BJ (cell line): ENCODE results near the gene DHRSX. TPM values are rescaled to one million over a fixed set of nuclear protein-coding genes. Genes with fewer than 3 reads are reported as not detected.
"Not testable (repeated sequence)": the region's sequence is repeated elsewhere in the genome, so short reads cannot be mapped to it uniquely, and the experiment has no call there.

ENCODE experiments used
- CTCF ChIA-PET: fragments of 350-600 bp; formaldehyde crosslinking; extraction: SDS; loops from one replicate; lab custom pipeline; 2021; ENCODE audit warnings: antibody characterized with exemption, inconsistent platforms; lab: Yijun Ruan, JAX
- POLR2A ChIA-PET: fragments of 300-600 bp; sonication (Branson Sonifier 250); formaldehyde crosslinking; extraction: SDS; loops from one replicate; lab custom pipeline; 2021; ENCODE audit warnings: antibody characterized with exemption; lab: Charles Lee
- DNase-seq: peaks from one replicate; pipeline ENCODE4 v3.0.0-alpha.2; 2011; ENCODE audit warnings: low read depth
- H3K27me3 ChIP-seq: 2 replicates; pipeline ENCODE4 v1.6.0; 2011; ENCODE audit warnings: low read length; ENCODE audit not compliant: control insufficient read depth, insufficient read depth
- H3K36me3 ChIP-seq: 2 replicates; pipeline ENCODE4 v1.5.1; 2011; ENCODE audit warnings: low read length; ENCODE audit not compliant: control insufficient read depth, insufficient read depth
- H3K4me3 ChIP-seq: 2 replicates; pipeline ENCODE4 v1.5.1; 2011; ENCODE audit warnings: low read depth, mild to moderate bottlenecking, control low read depth, low read length
- polyA plus RNA-seq: library from polyadenylated mRNA; depleted of rRNA; stranded (reverse); fragments of >200 nt; gene quantifications from 2 replicates; pipeline ENCODE4 v1.2.3, GENCODE V29; 2011
- TF ChIP-seq, protein P1 (sequence below): IDR thresholded peaks from 2 replicates; pipeline ENCODE4 v1.5.1; 2011; ENCODE audit warnings: low read depth, mild to moderate bottlenecking, control low read depth, inconsistent platforms, low read length, moderate library complexity; ENCODE audit not compliant: insufficient read depth

The DHRSX gene
- polyA plus RNA-seq, 1 experiment = 66.2 TPM

DNA sequence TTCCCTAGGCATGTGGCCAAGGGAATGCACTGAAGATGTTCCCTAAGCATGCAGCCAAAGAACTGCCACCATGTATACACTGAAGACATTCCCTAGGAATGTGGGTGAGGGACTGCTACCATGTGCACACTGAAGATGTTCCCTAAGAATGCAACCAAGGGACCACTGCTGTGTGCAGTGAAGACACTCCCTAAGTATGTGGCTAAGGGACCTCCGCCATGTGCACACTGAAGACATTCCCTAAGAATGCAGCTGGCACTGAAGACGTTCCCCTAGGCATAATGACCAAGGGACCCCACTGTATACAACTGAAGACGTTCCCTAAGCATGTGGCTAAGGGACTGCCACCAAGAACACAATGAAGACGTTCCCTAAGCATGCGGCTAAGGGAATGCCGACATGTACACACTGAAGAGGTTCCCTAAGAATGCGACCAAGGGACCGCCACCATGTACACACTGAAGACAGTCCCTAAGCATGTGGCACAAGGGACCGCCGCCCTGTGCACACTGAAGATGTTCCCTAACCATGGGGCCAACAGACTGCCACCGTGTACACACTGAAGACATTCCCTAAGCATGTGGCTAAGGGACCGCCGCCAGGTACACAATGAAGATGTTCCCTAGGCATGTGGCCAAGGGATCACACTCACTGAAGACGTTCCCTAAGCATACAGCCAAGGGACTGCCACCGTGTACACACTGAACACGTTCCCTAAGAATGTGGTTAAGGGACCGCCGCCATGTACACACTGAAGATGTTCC, 25.6 kb downstream of the DHRSX start:
- Histone ChIP-seq H3K27me3 (no peaks in the 10 kb centered on the region), H3K36me3 (no peaks in the 10 kb centered on the region; the same call in 1 of the 2 replicates), H3K4me3 (no peak overlapping the region)
- TF ChIP-seq, protein P1, sequence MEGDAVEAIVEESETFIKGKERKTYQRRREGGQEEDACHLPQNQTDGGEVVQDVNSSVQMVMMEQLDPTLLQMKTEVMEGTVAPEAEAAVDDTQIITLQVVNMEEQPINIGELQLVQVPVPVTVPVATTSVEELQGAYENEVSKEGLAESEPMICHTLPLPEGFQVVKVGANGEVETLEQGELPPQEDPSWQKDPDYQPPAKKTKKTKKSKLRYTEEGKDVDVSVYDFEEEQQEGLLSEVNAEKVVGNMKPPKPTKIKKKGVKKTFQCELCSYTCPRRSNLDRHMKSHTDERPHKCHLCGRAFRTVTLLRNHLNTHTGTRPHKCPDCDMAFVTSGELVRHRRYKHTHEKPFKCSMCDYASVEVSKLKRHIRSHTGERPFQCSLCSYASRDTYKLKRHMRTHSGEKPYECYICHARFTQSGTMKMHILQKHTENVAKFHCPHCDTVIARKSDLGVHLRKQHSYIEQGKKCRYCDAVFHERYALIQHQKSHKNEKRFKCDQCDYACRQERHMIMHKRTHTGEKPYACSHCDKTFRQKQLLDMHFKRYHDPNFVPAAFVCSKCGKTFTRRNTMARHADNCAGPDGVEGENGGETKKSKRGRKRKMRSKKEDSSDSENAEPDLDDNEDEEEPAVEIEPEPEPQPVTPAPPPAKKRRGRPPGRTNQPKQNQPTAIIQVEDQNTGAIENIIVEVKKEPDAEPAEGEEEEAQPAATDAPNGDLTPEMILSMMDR = no peak
- ChIA-PET POLR2A (no interaction called here), CTCF (no interaction called here)
- DNase-seq = no peak

DNA sequence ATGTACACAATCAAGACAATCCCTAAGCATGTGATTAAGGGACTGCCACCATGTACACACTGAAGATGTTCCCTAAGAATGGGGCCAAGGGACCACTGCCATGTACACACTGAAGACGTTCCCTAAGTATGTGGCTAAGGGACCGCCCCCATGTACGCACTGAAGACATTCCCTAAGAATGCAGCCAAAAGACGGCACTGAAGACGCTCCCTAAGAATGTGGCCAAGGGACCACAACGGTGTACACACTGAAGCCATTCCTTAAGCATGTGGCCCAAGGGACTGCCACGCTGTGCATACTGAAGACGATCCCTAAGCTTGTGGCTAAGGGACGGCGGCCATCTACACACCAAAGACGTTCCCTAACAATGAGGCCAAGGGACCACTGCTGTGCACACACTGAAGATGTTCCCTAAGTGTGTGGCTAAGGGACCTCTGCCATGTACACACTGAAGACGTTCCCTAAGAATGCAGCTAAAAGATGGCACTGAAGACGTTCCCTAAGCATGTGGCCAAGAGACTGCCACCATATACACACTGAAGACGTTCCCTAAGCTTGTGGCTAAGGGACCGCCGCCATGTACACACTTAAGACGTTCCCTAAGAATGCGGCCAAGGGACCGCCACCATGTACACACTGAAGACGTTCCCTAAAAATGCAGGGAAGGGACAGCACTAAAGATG, 26.4 kb downstream of the DHRSX start:
- no peaks in the 10 kb centered on the region for H3K27me3 ChIP-seq
- no peaks in the 10 kb centered on the region for H3K36me3 ChIP-seq
- no peak overlapping the region for H3K4me3 ChIP-seq
- DNase-seq = no peak
- ChIA-PET CTCF (no interaction called here), POLR2A (no interaction called here)
- TF ChIP-seq, protein P1 = no peak

DNA sequence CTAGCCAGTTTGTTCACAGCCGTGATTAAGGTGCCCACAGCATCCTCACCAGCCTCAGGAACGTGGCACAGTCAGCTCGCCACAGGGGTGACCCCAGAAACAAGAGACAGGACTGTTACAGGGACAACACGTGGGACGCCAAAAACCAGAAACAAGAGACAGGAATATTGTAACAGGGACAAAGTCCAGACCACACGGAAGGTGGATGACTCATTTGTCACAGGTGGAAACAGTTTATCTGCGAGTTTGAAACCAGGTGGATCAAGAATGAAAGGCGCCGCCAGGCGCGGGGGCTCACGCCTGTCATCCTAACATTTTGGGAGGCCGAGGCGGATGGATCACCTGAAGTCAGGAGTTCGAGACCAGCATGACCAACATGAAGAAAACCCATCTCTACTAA, 27.7 kb downstream of the DHRSX start:
- POLR2A ChIA-PET, DNase-seq, CTCF ChIA-PET: not testable (repeated sequence)

DNA sequence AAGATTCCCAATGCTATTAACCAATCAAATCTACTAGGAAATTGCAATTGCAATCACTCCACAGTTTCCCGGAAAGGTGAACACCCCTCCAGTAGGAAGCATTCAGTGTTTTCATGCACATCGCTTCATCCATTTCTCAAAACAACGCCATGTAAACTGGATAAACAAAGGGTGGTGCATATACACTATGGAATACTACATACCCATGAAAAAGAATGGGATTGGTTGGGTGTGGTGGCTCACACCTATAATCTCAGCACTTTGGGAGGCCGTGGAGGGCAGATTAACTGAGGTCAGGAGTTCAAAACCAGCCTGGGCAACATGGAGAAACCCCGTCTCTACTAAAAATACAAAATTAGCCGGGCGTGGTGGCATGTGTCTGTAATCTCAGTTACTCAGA, 29.1 kb downstream of the DHRSX start:
- Histone ChIP-seq H3K36me3 (no peaks in the 10 kb centered on the region), H3K4me3 (no peak overlapping the region), H3K27me3 (no peaks in the 10 kb centered on the region)
- TF ChIP-seq, protein P1 = no peak
- POLR2A ChIA-PET = no interaction called here
- CTCF ChIA-PET = no interaction called here
- DNase-seq = no peak

More for the DNA sequence above, 27.7 kb downstream of the DHRSX start:
- not testable (repeated sequence) for H3K36me3 ChIP-seq, H3K4me3 ChIP-seq, H3K27me3 ChIP-seq

DNA sequence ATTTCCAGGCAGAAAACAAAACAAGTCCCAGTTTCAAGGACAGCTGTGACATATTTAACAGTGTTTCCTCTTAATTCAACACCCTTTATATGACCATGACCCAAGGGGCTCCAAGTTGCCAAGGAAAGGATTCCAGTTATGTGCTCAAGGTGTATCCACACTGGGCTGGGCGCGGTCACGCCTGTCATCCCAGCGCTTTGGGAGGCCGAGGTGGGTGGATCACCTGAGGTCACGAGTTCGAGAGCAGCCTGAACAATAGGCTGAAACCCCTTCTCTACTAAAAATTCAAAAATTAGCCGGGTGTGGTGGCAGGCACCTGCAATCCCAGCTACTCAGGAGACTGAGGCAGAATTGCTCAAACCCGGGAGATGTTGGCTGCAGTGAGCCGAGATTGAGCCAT, 29.6 kb downstream of the DHRSX start:
- H3K4me3 ChIP-seq, H3K36me3 ChIP-seq, H3K27me3 ChIP-seq, DNase-seq, POLR2A ChIA-PET, CTCF ChIA-PET: not testable (repeated sequence)

DNA sequence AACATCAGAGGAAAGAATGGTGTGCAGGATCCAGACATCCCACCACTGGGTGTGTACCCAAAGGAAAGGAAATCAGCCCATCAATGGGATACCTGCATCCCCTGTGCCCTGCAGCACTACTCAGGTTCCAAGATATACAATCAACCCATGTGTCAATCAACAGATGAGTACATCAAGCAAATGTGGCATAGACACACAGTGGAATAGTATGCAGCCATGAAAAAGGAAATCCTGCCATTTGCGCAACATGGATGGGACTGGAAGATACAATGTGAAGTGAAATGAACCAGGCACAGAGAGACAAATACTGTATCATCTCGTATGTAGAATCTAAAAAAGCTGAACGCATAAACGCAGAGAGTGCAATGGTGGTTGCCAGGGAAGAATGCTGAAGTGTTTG, 30.9 kb downstream of the DHRSX start:
- H3K4me3 ChIP-seq, H3K36me3 ChIP-seq, H3K27me3 ChIP-seq, DNase-seq, CTCF ChIA-PET, POLR2A ChIA-PET: not testable (repeated sequence)
